ENCODE results near the gene MED29.

Gene MED29

GRCh38 chr19:39408392-39409207, 17.4 kb downstream of the MED29 start:
- Histone ChIP-seq H3K9me3 (ENCODE audit: control insufficient read depth, low read length) (no peaks in the 10 kb centered on the region), H3K36me3 (ENCODE audit: control insufficient read depth, insufficient read depth, low read length, severe bottlenecking) (peaks cover 15% of the 10 kb centered on the region), H3K4me3 (ENCODE audit: low read length) (peak overlapping the region; percentile 99), H3K4me1 (ENCODE audit: control insufficient read depth, insufficient read depth, low read length) (peaks cover 34% of the 10 kb centered on the region), H3K9ac (ENCODE audit: low read length) (peak overlapping the region; percentile 100), H3K27me3 (replicated peaks; ENCODE audit: control insufficient read depth, insufficient read depth, low read length) (no peaks in the 10 kb centered on the region)
- DNase-seq (ENCODE audit: low read depth): peak; percentile 64

DNA sequence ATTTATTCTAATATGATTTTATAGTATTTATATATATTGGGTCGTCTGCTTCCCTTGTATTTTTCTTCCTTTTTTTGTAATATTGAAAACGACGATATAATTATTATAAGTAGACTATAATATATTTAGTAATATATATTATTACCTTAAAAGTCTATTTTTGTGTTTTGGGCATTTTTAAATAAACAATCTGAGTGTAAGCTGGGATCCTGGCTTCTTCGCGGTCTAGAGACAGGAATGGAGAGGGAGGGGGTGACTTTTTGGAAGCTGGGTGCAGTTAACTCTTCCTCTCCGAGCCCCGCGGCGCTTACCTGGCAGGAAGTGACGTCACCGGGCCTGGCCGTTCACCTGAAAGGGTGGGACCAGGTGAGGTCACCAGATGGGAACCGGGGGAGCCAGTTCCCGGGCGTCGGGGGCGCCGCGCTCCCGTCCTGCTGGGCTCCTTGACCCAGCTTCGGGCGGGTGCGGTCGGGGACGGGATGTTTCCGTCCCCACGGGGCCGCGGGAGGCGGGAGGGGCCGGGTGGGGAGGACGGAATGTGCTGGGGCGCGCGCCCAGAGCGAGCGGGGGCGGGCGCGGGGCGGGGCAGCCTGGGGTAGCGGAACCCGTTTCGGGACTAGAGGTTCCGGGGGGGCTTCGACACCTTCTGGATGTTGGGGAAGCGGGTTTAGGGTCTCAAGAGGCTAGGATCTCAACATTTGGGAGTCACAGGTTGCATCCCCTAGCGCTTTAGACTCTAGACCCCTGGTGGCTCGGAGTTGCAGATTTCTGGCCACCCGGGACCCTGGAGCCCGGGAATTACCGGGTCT, 18.2 kb downstream of the MED29 start:
- peaks cover 15% of the 10 kb centered on the region for H3K36me3 ChIP-seq (ENCODE audit: control insufficient read depth, insufficient read depth, low read length, severe bottlenecking)
- peaks cover 36% of the 10 kb centered on the region for H3K4me1 ChIP-seq (ENCODE audit: control insufficient read depth, insufficient read depth, low read length)
- no peaks in the 10 kb centered on the region for H3K9me3 ChIP-seq (ENCODE audit: control insufficient read depth, low read length)
- DNase-seq (ENCODE audit: low read depth): peak; percentile 93
- H3K9ac ChIP-seq (ENCODE audit: low read length): peak overlapping the region; percentile 100
- H3K27me3 ChIP-seq (replicated peaks; ENCODE audit: control insufficient read depth, insufficient read depth, low read length): no peaks in the 10 kb centered on the region
- H3K4me3 ChIP-seq (ENCODE audit: low read length): peak overlapping the region; percentile 99

DNA sequence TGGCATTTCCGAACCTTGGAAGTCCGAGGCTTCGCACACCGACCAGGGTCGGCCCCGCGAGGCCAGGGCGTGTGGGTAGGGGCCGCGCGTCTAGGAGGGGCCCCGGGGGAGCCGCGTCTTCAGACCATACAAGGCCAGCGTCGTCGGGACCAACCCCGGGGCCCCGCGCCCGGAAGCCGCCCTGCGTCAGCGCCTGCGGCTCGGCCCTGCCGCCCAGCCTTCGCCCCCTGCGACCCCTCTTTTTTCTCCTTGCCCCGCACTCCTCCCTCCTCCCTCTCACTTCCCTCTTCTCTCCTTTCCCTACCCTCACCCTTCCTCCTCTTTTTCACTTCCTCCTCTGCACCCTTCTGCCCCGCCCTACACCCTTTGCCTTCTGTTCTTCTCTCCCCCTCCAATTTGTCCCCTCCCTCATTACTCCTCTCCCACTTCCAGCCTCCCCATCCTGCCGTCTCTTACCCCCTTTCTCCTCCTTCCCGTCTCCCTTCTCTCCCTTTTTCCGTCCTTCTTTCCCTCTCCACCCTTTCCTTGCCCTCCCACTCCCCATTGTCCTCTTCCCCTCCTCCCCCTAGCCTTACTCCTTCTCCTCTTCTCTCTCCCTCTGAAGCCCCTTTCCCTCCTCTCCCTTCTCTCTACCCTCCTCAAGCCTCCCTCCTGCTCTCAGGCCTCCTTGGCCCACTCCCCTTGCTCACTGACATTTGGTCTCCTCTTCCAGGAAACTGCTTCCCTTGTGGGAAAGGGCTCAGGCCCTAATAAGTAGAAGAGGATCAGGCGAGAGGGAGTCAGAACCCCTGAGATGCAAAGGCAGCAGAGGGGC, 19.0 kb downstream of the MED29 start:
- Histone ChIP-seq H3K4me1 (ENCODE audit: control insufficient read depth, insufficient read depth, low read length) (peaks cover 44% of the 10 kb centered on the region), H3K9me3 (ENCODE audit: control insufficient read depth, low read length) (no peaks in the 10 kb centered on the region), H3K36me3 (ENCODE audit: control insufficient read depth, insufficient read depth, low read length, severe bottlenecking) (peaks cover 15% of the 10 kb centered on the region), H3K9ac (ENCODE audit: low read length) (peak overlapping the region; percentile 100), H3K4me3 (ENCODE audit: low read length) (peak overlapping the region; percentile 99), H3K27me3 (replicated peaks; ENCODE audit: control insufficient read depth, insufficient read depth, low read length) (no peaks in the 10 kb centered on the region)
- peak; percentile 88 for DNase-seq (ENCODE audit: low read depth)

- peak overlapping the region; percentile 100 for H3K9ac ChIP-seq (ENCODE audit: low read length)
- H3K27me3 ChIP-seq (replicated peaks; ENCODE audit: control insufficient read depth, insufficient read depth, low read length): no peaks in the 10 kb centered on the region
- no peaks in the 10 kb centered on the region for H3K9me3 ChIP-seq (ENCODE audit: control insufficient read depth, low read length)
- H3K4me1 ChIP-seq (ENCODE audit: control insufficient read depth, insufficient read depth, low read length): peaks cover 48% of the 10 kb centered on the region
- H3K36me3 ChIP-seq (ENCODE audit: control insufficient read depth, insufficient read depth, low read length, severe bottlenecking): peaks cover 15% of the 10 kb centered on the region
- DNase-seq (ENCODE audit: low read depth): no peak
- peak overlapping the region; percentile 99 for H3K4me3 ChIP-seq (ENCODE audit: low read length)
Observed at GRCh38 chr19:39410831-39411080, 19.6 kb downstream of the MED29 start.

DNA sequence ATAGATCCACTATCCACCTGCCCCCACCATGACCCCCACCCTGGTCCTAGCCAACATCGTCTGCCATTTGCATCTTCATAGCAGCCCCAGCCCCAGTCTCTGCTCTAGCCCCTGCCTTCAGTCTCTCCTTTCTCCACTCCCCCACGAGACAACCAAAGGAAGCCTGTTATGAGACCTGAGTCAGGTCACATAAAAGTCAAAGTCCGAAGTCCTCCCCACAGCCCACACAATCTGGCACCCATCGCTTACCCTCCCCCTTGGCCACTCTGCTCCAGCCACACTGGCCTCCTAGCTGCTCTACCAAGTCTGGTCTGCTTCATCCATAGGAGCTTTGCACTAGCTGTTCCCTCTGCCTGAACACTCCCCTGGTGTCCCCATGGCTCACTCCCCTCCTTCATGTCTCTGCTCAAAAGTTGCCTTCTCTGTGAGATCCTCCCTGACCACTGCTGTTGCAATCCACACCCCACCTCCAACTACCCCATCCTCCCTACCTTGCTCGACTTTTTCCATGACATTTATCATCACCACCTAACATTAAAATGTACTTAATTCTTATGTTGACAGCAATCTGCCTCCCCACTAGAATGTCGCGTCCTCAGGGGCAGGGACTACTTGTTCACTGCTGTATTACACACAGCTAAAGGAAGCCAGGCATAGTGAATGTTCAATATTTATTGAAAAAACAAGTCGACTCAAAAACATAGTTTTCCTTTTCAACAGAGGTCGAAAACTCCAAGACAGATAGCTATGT, 20.1 kb downstream of the MED29 start:
- peaks cover 46% of the 10 kb centered on the region for H3K4me1 ChIP-seq (ENCODE audit: control insufficient read depth, insufficient read depth, low read length)
- no peaks in the 10 kb centered on the region for H3K27me3 ChIP-seq (replicated peaks; ENCODE audit: control insufficient read depth, insufficient read depth, low read length)
- peaks cover 15% of the 10 kb centered on the region for H3K36me3 ChIP-seq (ENCODE audit: control insufficient read depth, insufficient read depth, low read length, severe bottlenecking)
- DNase-seq (ENCODE audit: low read depth): peak; percentile 72
- H3K4me3 ChIP-seq (ENCODE audit: low read length): peak overlapping the region; percentile 99
- H3K9ac ChIP-seq (ENCODE audit: low read length): peak overlapping the region; percentile 100
- no peaks in the 10 kb centered on the region for H3K9me3 ChIP-seq (ENCODE audit: control insufficient read depth, low read length)

DNA sequence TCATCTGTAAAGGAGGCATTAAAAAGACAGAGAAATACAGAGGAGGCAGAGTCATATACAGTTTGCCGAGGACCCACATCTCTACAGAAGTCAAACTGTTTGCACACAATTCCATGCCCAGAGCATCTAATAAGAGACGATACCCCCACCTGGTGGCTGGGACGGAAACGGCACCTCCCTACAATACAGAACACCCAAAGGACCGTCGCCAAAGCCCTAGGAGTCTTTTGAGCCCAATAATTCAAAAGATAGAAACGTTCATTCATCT, 20.6 kb downstream of the MED29 start:
- Histone ChIP-seq H3K9ac (ENCODE audit: low read length) (peak overlapping the region; percentile 100), H3K4me3 (ENCODE audit: low read length) (peak overlapping the region; percentile 99), H3K9me3 (ENCODE audit: control insufficient read depth, low read length) (no peaks in the 10 kb centered on the region), H3K4me1 (ENCODE audit: control insufficient read depth, insufficient read depth, low read length) (peaks cover 45% of the 10 kb centered on the region), H3K27me3 (replicated peaks; ENCODE audit: control insufficient read depth, insufficient read depth, low read length) (no peaks in the 10 kb centered on the region), H3K36me3 (ENCODE audit: control insufficient read depth, insufficient read depth, low read length, severe bottlenecking) (peaks cover 15% of the 10 kb centered on the region)
- DNase-seq (ENCODE audit: low read depth): peak; percentile 98

DNA sequence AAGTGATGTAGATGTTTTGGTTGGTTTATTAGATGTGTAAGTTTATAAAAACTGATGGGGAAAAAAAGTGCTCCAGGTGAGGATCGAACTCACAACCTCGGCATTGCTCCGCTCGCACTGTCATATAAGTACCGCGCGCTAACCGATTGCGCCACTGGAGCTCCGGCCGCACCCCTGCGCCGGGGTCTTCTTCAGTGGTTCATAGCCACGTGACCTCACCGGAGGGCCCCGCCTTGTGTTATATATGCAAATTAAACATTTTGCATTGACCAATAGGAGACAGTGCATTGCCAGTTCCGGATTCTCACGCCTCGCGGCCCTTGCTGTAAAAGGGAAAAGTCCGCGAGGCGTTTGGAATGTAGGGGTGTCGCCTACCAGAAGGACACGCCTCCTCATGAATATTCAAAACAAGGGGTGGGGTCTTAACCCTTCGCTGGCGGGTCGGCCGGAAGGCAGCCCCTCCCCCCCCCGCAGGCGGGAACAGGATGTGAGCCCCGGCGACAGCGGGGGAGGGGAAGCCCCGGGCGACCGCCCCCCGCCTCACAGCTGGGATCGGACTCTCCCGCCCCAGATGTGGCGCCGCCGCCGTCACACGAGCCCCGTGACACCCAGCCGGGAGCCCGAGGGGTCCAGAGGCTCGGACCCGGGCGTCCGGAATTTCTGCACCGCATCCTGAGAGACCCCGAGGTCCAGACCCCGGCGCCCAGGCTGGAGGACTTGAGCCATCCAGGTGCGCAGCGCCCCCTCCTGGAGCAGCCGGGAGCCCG, 21.1 kb downstream of the MED29 start, which contains the start of gene PLEKHG2:
PLEKHG2 (plus strand) TSS at position 570 of the 767 bp plus-strand sequence. CDS start 1,418 bp downstream, outside the sequence.
- DNase-seq (ENCODE audit: low read depth): peak; percentile 100
- Histone ChIP-seq H3K9ac (ENCODE audit: low read length) (peak within 1 kb of the TSS; percentile 100), H3K36me3 (ENCODE audit: control insufficient read depth, insufficient read depth, low read length, severe bottlenecking) (peaks cover 15% of the 10 kb centered on the region), H3K9me3 (ENCODE audit: control insufficient read depth, low read length) (no peaks in the 10 kb centered on the region), H3K27me3 (replicated peaks; ENCODE audit: control insufficient read depth, insufficient read depth, low read length) (no peaks in the 10 kb centered on the region), H3K4me1 (ENCODE audit: control insufficient read depth, insufficient read depth, low read length) (peaks cover 45% of the 10 kb centered on the region), H3K4me3 (ENCODE audit: low read length) (peak within 1 kb of the TSS; percentile 99)

GRCh38 chr19:39412867-39413271, 21.7 kb downstream of the MED29 start:
- Histone ChIP-seq H3K4me1 (ENCODE audit: control insufficient read depth, insufficient read depth, low read length) (peaks cover 45% of the 10 kb centered on the region), H3K27me3 (replicated peaks; ENCODE audit: control insufficient read depth, insufficient read depth, low read length) (no peaks in the 10 kb centered on the region), H3K9ac (ENCODE audit: low read length) (peak overlapping the region; percentile 98), H3K9me3 (ENCODE audit: control insufficient read depth, low read length) (no peaks in the 10 kb centered on the region), H3K4me3 (ENCODE audit: low read length) (peak overlapping the region; percentile 93), H3K36me3 (ENCODE audit: control insufficient read depth, insufficient read depth, low read length, severe bottlenecking) (peaks cover 12% of the 10 kb centered on the region)
- no peak for DNase-seq (ENCODE audit: low read depth)

DNA sequence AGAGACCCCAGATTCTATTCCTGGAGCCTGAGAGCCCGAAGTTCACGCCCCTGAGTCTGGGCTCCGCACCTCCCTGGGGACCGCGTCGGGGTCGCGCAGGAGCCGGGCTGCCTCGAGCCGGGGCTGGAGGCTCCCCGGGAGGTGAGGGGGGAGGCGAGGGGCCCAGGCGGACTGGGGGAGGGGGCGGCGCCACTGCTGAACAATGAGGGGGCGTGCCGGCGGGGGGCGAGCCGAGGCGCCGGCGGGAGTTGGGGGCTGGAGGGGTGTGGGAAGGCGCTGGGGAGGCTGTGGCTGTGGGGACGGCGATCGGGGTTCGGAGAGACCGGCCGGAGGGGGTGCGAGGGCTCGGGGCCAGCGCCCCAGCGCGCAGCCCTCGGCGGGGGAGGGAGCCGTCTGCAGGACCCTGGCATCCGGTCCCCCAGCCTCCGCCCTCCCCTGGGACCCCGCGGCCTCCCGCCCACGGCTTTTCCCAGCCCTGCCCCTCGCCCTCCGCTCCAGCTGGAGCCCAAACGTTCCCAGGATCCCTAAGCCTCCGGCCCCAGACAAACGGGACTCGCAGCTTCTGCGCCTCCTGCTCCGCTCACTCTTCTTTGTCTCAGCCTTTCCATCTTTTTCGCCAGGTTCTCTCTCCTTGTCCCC, 22.2 kb downstream of the MED29 start:
- peaks cover 7% of the 10 kb centered on the region for H3K36me3 ChIP-seq (ENCODE audit: control insufficient read depth, insufficient read depth, low read length, severe bottlenecking)
- DNase-seq (ENCODE audit: low read depth): peak; percentile 82
- H3K9me3 ChIP-seq (ENCODE audit: control insufficient read depth, low read length): no peaks in the 10 kb centered on the region
- H3K9ac ChIP-seq (ENCODE audit: low read length): peak overlapping the region; percentile 98
- H3K4me3 ChIP-seq (ENCODE audit: low read length): peak overlapping the region; percentile 93
- H3K4me1 ChIP-seq (ENCODE audit: control insufficient read depth, insufficient read depth, low read length): peaks cover 44% of the 10 kb centered on the region
- no peaks in the 10 kb centered on the region for H3K27me3 ChIP-seq (replicated peaks; ENCODE audit: control insufficient read depth, insufficient read depth, low read length)

Measured in adipocyte (in vitro differentiated cells).